NCI-H524 (cell line): ENCODE data around the gene CTR9.

ENCODE experiments used
- DNase-seq, 2 experiments: peaks; one replicate each; lab custom pipeline; 2025; lab: John Stamatoyannopoulos, UW

The CTR9 gene

DNA sequence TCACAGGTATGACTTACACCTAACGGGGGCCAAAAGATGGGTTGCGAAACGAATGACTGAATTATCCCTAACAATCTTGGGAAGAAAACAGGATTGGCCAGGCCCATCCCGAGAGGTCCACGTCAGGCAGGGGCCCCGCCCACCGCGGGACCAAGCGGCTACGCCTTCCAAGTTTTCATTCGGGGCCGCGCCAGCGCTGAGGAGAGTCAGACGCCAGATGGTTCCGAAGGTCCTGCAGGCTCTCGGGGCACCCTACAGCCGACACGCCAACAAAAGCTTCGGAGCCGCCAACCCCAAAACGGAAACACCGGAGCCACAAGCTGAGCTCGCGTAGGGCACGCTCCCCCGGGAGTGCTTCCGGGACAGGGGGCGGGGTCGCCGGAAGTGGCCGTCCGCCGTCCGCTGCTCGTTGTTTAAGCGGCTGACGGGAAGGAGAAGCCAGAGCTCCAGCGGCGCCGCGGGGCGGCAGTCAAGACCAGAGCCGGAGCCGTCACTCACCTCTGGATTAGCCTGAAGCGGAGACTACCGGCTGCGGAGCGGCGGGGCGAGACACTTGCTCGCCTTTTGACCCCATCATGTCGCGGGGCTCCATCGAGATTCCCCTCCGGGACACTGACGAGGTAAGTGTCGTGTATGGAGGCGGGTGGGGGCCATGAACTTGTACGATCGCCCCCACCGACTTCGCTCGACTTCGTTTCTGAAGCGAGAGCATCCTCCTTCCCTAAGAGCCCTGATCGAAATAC lies at the start of gene CTR9:
Gene CTR9, plus strand, starts transcription at position 409 of the 743 bp plus-strand sequence. Its CDS starts 167 bp downstream, at position 576.
- DNase-seq = peak; percentile 93 to 96

DNA sequence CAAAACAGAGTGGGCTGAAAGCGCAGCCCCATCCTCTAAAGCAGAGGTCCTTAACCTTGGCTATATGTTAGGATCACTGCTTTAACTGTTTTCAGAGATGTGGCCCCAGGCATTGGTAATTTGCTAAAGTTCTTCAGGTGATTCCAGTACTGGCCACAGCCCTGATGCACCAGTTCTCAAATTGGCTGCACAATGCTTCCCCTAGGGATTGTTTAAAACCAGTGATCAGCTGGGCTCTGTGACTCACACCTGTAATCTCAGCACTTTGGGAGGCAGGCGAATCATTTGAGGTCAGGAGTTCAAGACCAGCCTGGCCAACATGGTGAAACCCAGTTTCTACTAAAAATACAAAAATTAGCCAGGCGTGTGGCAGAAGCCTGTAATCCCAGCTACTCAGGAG lies 49.1 kb upstream of the CTR9 start:
- no peak for DNase-seq

GRCh38 chr11:10708131-10708530 lies 42.9 kb upstream of the CTR9 start:
- no peak for DNase-seq

DNA sequence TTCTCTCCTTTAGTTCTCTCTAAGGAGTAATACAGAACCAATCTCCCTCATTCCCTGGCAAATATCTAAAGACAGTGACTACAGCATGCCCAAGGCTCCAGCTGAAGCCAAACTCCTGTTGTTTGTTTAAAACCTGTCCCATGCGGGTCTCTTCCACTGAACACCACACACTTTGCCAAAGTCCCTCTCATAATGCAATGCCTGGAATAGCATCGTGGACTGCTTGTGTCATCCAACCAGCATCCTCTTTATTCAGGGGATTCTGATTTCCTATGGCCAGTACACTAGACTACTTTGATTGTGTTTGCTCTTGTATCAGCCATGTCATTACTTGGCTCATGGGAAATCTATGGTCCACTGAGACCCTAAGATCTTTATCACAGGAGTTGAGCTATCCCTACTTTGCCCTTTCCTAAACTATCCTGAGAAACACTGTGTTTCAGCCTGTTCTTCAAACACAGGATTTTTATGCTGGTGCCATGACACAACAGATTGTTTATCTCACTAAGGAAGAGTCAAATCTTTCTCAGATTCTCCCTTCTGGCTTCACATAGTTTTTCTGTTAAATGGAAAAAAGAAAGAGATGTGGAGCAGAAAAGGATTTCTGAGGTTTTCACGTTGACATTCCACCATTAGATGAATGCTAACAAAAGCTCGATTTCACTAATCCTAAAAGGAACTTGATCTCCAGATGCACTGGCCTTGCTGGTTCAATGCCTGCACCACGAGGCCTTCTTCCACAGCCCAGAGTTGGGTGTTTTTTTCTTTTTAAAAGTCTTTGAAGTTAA lies 41.6 kb upstream of the CTR9 start:
- no peak for DNase-seq

DNA sequence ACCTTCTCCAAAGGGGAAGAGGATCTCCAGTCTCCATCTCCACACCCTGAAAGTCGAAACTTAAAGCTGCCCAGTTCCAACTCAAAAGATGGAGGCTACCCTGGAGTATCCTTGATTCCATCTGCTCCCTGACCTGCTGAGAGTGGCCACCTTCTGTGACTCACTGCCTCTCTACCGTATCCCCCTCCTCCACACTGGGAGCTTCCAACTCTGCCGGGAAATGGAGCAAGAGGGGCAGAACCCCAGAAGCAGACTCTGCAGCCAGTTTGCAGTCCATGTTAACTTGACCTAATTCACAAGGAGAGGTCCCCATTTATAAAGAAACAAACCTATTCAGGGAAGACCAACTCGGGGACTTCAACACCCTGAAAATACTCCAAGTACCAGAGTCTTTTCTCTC lies 35.5 kb upstream of the CTR9 start:
- no peak for DNase-seq

- DNase-seq = no peak
Observed at GRCh38 chr11:10716122-10716521, 34.9 kb upstream of the CTR9 start.

- no peak for DNase-seq
Observed at GRCh38 chr11:10716543-10717259, 34.3 kb upstream of the CTR9 start.

GRCh38 chr11:10719616-10720015 lies 31.4 kb upstream of the CTR9 start:
- peak in 1 of 2 experiments; percentile 30 for DNase-seq

DNA sequence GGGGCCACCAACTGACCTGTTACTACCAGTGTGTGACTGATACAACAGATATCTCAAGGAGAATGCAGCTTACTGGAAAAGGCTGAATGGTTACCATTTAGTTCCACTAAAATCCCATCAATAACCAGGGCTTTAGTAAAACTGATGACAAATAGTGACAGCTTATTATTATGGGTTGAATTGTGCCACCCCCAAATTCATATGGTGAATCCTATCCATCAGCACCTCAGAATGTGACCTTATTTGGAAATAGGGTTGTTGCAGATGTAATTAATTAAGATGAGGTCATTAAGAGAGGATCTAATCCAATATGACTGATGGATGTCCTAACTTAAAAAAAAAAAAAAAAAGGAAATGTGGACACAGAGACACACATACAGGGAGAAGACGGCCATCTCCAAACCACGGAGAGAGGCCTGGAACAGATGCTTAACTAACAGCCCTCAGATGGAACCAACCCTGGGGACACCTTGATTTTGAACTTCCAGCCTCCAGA lies 30.1 kb upstream of the CTR9 start:
- DNase-seq = no peak

- DNase-seq = no peak
Observed at GRCh38 chr11:10722307-10722706, 28.7 kb upstream of the CTR9 start.

- DNase-seq = no peak
Observed at GRCh38 chr11:10725114-10725906, 25.7 kb upstream of the CTR9 start.

GRCh38 chr11:10725907-10726253 lies 25.2 kb upstream of the CTR9 start:
- DNase-seq = no peak

DNA sequence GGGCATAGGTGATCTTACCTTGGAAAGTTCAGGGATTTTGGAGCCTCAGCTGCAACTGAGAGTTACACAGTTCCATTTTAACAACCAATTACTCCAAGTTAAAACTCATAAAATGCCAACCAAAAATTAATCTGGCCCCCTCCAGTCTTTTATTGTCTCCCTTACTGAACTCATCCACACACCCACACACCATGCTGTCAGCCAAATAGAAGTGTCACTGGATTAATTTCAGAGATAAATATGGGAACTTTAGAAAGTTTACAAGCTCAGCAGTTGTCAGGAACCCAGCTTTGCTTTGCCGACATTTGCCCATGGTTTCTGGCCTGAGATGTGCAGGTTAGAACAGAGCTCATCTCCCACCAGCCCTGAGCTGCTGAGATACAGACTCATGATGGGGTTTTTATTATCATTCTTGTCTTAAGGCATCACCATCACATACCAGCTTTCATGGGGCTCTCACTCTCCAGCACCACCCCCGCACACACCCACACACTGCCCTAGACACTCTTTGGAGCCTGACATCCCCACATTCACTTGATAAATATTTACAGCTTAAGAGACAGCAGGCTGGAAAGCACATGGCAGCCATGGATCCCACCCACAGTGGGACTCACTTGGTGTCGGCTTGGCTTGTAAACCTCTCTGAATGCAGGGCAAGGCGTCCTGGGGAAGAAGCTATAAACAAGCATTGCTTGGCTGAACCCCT lies 23.7 kb upstream of the CTR9 start:
- no peak for DNase-seq

- peak in 1 of 2 experiments; percentile 57 for DNase-seq
Observed at GRCh38 chr11:10728154-10728553, 22.9 kb upstream of the CTR9 start.

DNA sequence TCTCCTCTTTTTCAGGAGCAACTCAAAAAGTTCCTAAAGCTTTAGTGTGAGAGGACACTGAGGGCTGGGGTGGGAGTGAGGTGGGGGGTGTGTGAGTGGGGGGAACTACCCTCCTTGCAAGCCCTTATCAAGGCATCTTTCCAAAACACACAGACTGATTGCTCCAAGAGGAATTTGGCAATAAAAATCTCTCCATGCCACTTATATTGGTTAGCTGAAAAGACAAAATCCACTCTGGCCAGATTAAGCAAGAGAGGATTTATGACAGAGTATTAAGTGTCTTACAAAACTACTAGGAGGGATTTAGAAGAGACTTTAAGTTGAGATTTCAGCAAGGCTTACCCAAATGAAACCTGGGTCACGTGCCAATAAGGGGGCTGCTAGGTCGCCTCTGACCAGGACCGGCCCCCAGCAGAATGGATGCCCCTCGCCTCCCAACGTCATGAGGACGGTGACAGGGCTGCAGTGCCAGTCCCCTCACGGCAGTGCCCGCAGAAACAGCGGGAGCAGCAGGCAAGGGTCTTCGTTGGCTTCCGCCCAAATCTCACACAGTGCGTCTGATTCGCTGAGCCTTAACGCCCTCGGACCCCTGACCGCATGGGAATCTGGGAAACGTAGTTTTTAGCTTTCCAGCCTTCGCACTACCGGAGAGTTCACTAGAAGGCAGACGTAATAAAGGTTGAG lies 22.1 kb upstream of the CTR9 start:
- DNase-seq = peak; percentile 84 to 94

- DNase-seq = no peak
Observed at GRCh38 chr11:10730151-10730550, 20.9 kb upstream of the CTR9 start.

GRCh38 chr11:10731064-10731680 lies 19.9 kb upstream of the CTR9 start:
- no peak for DNase-seq

GRCh38 chr11:10735481-10736475 lies 15.3 kb upstream of the CTR9 start:
- peak; percentile 87 to 92 for DNase-seq
